ENCODE results near the gene HEY2.
"Not testable (repeated sequence)": the region's sequence is repeated elsewhere in the genome, so short reads cannot be mapped to it uniquely, and the experiment has no call there.

HEY2 gene

DNA sequence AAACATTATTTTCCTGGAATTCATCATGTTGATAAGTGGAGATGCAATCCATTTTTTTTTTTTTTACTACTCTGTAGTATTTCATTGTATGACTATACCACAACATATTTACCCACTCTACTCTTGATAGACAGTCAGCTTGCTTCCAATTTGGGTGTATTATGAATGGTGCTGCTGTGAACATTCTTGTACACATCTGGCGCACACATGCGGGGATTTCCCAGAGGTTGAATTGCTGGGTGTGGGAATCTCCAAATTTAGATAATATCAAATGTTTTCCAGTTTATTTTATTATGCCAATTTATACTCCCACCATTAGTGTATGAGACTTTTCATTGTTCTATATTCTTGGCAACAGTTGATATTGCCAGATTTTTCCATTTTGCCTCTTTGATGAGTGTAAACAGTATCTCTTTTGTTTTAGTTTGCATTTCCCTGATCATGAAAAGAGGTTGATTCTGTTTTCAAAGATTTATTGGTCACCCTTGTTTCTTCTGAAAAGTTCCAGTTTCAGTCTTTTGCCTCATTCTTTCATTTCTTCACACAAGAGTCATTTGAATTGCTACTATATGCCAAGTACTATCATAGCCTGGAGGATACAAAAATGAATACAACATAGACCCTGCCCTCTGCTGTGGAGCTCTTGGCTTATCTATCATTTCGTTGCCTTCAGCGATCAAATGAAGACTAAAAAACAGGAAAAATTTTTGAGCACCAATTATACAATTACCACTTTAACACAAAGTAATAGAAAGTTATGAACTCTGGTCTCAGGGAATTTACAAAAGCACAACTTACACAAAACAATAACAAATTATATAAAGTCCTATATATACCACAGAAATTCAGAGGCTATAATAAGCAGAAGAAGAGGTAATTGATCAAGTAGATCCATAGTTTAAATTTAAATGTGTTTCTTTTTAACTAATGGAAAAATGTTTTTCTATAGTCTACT is 24.2 kb downstream of the HEY2 start:
- no peak for DNase-seq

DNA sequence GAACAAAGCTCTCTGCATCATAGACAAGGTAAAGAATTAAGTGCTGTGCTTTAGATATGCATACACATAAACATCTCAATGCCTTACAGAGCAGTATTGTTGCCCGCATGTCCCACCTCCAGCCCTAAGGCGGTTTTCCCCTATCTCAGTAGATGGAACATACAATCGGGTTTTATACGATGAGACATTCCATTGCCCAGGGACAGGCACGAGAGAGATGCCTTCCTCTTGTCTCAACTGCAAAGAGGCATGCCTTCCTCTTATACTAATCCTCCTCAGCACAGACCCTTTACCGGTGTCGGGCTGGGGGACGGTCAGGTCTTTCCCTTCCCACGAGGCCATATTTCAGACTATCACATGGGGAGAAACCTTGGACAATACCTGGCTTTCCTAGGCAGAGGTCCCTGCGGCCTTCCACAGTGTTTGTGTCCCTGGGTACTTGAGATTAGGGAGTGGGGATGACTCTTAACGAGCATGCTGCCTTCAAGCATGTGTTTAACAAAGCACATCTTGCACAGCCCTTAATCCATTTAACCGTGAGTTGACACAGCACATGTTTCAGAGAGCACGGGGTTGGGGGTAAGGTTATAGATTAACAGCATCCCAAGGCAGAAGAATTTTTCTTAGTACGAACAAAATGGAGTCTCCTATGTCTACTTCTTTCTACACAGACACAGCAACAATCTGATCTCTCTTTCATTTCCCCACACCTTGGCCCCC is 26.8 kb downstream of the HEY2 start:
- not testable (repeated sequence) for DNase-seq

DNA sequence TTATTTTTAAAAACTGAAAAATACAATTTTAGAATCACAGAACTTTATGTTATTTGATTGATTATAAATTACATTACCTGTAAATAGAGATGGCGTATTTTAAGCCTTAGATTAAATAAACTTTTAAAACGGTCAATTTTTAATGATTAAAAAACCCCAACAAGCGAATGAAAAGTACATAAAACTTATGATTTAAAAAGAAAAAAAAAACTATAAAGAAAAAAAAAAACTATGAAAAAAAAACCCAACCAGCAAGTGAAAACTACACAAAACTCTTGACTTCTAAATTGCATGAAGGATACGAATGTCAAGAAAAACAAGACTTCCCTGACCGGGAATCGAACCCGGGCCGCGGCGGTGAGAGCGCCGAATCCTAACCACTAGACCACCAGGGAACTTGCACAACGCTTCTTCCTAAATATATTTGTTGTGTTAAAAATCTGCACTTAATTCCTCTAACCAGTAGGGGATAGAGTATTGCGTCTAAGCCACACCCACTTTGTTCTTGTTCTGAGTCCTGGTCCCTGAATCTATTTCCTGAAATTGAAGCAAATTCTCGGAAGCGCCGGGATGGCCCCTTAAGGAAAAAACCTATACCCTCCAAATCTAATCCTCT is 30.6 kb downstream of the HEY2 start:
- DNase-seq: peak; percentile 97

DNA sequence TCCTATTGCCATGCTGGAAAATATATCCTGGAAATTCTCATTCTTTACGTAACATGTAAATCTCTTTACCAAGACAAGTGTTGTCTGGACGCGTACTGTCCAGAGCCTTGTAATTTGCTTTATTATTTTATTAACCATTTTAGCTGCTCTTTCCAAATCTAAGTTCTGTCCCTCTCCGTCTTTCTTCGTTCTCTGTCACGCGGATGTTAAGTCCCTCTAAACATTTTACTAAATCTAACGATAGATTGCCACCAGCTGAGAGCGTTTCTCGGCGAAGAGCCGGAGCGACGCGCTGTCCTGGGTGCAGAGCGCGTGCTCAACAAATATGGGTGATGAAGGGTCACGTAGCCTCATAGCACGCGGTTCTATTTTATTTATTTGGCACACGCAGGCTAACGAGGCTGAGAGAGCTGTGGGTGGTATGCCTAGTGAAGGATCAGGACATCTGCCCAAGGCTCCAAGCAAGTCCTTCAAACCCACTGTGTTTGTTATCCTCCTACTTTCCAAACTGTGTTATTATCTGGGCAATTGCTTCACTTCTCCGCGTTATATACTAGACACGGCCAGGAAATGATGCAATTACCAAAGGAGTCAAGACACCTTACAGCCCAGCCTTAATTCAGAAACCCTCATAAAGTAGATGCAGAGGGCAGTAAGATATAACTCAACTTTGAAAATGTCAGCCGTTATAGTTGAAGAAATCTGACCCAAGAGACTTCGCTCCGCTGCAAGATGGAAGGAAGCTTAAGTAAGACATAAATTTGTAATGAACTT is 31.3 kb downstream of the HEY2 start:
- peak; percentile 92 for DNase-seq

DNA sequence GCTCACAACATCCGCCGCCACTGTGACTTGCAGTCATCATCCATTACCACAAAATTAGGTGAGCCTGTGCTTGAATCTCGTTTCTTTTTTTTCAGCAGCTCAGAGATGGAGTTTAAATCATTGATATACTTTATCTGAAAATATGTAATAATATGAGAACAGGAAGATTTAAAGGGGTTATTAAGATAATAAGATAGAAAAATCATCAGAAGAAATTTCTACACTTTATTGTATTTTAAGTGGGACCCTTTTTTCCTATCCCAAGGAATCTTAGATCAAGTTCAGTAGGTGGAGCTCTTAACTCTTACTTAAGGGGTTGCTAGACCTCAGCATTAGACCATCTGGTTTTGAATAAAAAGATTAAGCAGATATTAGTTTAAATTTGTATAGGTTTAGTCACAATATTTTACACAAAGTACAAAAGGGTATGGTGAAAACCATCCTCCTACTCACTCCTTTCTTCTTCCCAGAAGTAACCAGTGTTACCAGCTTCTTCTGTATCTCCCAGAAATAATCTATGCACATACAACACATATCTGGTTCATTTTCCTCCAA is 32.0 kb downstream of the HEY2 start:
- peak; percentile 80 for DNase-seq

DNA sequence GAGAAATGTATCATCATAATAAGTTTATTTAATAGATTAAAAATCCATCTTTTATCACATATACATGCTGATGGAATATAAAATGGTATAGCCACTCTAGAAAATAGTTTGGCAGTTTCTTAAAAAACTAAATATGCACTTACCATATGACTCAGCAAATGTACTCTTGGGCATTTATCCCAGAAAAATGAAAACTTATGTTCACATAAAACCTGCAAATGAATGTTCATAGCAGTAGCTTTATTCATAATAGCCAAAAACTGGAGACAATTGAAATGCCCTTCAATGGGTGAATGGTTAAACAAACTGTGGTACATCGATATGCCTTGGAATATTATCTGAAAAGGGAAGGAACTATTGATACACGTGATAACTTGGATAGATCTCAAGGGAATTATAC is 34.9 kb downstream of the HEY2 start:
- DNase-seq: no peak

DNA sequence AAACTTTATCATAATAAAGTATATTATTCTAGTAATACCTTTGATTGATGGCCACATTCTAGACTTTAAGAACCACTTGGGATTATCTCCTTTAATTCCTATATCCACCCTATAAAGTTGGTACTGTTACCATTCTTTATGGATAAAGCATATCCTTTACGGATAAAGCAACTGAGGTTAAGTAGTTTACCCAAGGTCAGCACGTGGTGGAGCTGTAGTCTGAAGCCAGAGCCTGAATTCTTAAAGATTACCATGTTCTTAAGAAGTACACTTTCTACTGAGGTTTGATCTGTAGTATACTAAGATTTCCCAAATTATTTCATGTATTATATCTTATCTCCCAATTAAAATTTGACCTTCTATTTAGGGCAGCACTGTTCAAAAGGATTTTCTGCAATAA is 38.4 kb downstream of the HEY2 start:
- DNase-seq: peak; percentile 20

DNA sequence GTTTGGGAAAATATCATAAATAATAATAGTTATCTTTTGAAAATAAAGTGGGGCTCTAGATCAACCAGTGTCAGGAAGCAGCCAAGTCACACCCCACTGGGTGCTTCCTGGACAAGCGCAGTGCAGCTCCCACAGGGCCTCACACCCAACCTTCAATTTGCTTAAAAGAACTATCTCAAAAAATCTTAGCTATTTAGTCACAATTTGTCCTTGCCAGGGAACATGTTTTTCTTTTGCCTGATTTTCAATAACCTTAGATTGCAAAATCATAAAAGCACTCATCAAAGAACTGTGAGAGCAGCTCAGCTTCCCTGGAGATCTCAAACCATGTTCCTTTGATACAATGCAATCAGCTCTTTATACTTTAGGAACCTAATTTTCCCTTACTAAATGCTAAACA is 39.7 kb downstream of the HEY2 start:
- peak; percentile 58 for DNase-seq

DNA sequence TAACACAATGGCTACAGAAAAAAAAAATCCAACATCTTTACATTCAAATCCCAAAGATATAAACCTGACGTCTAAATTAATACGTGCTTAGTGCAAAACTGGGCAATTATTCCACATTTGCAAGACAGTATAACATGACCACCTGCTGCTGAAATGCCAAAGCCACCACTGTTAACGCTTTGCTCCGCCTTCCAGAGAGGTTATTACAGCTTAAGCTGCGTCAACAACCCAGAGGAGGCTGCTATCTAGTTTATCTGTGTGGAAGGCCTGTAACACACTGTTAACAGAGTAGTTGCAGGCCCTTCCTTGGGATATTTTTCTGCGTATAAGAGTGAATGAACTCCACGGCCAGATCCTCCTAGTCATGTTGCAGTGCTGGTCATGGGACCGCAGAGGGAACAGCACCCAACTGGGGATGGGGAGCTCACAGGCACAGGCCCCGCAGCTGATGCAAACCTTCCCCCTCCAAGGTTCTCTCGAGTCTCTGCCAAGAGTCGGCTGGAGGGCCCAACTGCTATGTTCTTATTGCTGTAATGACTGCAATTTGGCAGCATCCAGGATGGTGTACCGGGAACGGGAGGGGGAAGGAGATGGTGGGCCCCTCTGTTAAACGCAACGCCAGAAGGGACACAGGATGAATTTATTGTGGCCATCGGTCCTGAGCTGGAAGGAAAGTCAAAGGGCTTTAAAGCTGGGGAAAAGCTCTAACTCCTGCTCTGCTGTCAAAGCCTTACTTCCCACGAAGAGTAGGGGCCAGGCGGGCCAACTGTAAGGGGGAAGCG is 40.3 kb downstream of the HEY2 start:
- DNase-seq: peak; percentile 91

DNA sequence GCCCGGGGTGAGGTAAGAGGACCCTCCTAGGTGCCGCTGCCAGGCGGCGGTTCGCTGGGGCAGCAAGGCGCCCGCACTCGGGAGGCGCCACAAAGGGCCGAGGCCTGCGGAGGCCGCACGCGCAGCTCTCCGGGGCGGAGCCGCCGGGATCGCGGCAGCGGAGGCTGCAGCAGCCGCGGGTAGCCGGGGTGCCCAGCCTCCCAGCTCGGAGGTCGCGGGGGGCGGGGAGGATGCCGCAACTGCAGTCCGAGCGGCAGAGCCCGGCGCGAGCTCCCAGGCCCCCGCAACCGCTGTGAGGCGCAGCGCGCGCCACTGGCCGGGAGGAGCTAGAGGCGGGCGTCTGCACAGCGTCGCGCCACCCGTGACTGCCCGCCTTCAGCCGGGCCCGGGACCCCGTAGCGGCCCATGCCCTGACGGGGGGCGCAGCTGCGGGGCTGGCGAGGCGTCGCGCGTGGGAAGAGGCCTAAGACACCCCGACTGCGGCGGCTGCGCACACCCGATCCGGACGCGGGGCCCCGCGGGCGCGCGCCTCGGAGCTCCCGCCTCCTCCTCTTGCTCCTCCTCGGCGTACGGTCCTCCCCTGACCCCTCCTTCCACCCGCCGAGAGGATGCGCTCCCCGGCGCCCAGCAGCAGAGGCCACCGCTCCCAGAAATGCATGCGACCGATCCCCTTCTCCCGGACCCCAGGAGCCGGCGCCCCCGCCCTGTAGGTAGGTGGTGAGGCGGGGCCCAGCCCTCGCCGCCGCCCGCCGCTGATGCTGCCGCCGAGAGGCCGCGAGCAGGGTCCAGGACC is 41.1 kb downstream of the HEY2 start, which contains the start of gene NCOA7:
Gene NCOA7, plus strand, starts transcription at position 603 of the 793 bp plus-strand sequence. CDS start 24,395 bp downstream, outside the sequence.
- peak; percentile 95 for DNase-seq

DNA sequence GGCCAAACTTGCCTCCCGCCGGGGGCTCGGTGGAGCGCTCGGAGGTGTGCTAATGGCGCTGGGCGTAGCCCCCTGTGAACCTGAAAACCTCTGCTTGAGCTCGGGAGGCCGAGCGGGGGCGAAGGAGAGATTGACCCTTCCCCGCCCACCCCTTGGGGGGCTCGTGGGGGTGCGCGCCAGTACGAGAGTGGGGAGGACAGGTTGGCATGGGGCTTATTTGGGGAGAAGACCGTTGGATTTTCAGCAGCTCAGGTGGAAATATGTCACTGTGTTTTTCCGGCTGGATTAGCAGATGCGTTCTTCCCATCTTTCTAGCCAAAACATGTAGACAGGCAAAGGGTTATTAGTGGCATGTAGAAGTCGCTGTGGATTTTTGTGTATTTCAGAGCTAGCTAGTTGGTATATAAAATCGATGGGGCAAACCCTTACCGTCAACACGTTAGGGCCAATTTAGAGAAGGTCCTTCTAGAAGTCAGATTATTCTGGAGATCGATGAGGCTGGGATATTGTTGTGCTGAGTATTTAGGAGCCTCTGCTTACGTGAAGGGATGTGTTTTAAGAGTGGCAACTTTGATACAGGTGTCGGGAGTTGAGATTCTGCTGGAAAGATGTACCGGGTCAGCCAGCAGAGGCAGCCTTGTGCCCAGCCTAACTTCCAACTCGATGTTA is 41.9 kb downstream of the HEY2 start:
- DNase-seq: peak; percentile 83

DNA sequence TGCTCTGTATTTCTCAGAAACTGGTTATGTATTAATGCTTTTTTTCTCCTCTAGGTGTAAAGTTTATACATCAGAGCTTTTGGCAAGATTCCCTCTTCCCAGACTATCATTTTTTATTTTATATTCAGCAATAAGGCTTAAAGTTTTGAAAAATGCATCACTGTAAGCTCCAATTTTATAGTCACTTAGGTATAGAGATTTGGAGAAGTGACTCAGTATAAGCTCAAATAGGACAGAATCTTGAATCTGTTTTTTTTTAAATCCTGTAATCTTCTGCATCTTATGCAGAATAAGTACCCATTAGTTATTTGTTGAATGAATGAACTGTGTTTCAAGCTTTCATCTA is 42.4 kb downstream of the HEY2 start:
- no peak for DNase-seq

DNA sequence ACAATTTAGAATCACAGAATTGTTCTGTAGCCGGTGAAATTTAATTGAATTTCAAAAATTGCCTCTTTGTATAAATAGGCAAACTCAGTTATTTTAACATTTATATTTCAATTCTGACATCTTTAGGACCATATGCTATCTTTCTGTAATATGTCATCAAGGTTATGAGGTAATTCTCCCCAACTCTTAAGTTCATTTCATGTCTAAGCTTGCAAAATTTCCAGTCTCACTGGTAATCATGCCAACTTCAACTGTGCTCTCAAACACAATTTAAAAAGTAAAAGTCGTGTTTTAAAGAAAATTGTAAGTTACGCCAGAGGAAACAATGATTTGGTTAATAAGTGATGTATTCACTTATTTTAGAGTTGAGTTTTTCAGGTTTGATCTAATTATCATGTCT is 42.7 kb downstream of the HEY2 start:
- DNase-seq: peak; percentile 32

DNA sequence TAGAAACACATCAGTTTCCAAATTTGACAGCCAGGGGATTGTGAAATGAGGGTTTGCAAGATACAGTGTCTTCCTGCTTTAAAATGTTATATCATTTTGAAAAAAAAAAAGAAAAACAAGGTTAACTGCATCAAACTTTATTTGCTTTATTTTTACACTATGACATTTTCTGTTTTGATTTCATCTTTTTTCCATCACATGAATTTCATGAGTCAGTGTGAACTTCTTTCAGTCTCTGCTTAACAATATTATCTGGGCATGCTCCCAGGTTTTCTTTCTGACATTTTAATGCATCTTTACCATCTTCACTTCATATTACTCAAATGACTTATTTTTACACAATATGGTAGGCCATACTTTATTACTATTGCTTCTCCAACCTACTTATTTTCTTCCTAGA is 43.2 kb downstream of the HEY2 start:
- no peak for DNase-seq

DNA sequence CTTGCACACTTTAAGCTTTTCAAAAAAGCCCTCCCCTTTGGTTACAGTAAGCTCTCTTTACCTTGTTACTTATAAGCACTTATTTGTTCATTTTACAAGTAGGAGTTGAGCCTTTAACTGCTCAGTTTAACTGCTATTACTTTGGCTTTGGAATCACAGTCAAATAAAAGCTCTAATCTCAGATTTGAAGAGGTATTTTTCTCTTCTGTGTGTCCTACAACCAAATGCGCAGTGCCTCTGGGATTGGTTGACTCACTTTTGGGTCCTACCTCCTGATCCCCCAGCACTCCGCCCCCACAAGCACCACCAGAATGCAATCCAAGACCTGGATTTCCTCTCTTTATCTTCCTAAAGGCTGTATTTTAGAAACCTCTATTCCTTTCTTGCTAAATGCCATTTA is 43.8 kb downstream of the HEY2 start:
- peak; percentile 54 for DNase-seq

DNA sequence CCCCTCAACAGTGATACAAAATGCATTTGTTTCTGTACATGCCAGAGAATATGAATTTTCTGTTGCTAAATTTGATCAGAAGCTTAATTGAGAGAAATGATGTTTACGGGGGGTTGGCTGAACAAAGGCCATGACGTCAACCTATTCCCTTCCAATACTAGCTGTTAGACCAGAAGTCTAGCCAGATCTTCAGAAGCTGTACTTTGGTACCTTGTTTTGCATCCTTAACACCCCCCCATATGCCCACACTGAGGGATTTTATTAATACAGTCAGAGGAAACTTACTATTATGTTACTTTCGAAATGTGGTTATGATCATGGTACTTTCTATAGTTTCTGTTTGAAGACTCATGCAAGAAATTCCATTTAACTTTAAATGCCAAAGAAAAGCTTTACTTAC is 44.4 kb downstream of the HEY2 start:
- DNase-seq: peak; percentile 39

DNA sequence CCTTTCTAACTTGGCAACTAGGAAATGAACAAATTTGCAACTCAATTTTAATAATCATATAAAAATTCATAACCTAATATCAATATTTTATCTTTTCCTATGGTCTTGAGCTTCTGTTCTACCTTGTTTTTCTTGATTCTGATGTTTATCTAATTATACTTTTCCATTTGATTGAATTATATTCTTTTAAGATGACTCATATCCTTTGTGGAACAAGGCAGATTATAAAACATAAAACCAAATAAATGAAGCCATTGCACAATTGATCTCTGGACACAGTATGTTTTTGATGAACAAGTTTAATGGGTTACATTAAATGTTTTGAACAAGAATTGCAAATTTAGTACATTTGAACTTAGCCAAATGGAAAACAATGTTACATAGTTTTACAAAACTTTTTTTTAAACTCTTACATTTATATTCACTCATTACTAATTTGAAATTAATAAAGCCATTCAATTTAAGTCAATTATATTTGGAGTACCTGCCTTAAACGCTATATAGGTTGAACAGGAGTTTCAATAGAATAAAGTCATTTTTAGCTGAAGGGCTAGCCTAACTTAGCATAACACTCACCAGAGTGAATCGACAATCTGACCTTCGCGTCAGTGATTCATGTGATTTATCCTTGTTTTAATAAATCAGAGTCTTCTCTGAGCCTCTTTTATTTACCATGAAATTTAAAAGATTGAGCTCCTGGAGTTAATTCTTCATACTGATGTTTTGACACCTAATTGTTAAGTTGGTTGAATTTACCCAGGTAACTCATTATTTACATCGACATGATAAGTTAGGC is 45.1 kb downstream of the HEY2 start:
- DNase-seq: no peak

DNA sequence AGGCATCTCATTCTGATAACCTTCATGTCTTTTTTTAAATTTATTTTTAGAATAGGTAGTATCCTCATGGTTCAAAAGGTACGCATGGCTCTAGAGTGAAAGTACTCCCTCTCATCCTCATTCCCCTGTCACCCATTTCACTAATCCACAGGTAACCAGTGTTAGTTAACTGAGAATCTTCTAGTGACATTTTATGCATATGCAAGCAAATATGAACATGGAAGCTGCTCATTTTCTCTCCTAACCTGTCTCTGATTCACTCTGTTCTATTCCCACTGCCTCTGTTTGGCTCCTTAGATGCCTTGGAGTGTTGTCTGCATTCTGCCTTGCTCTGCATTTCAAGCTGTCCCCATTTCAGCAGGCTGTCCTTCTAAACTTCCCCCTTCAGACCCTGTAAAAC is 45.9 kb downstream of the HEY2 start:
- DNase-seq: no peak

DNA sequence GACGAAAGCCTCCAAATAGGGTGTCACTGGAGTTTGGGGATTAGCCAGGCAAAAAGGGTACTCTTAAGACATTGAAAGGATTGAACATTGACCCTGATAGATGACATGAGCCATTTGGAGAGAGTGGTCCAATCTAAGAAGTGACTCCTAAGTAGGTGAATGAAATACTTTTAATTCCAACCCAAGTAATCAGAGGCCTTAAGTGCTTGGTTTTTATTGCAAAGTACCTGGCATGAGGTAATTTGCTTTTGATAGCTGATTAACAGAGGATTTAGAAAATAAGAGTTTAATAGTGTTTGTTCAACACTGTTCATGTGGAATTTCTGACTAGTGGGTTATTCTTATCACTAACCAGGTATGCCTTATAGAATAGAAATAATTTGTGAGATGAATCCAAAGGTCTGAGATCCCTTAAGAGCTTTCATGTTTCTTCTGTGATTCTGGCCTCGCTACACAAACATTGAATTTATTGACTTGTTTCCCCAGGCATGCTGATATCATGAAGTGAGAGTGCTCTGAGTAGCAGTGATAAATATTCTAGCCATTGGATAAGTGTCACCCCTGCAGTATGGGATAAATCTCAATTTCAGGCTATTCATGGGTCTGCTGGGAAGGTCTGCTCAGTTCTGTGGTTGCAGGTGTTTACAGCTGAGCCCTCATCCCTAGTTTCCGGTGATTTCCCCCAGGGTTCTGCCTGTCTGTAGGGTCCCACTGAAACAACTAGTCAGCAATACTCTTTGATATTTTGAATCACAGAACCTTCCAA is 47.9 kb downstream of the HEY2 start:
- no peak for DNase-seq

Measured in NCI-H69 (cell line).